Small intestine (tissue), 7 donors: ENCODE data around the gene TSPAN31. TPM values are rescaled to one million over a fixed set of nuclear protein-coding genes. Genes with fewer than 3 reads are reported as not detected.
A peak's percentile ranks its signal among the peaks of the same experiment; 100 is the strongest.
"Not testable (repeated sequence)": the region's sequence is repeated elsewhere in the genome, so short reads cannot be mapped to it uniquely, and the experiment has no call there.

Experiments
- DNase-seq, 2 donors: peaks; one replicate each; pipeline versions ENCODE4 v3.0.0 to v3.0.0-alpha.2; 2013
- FAIRE-seq: peaks from 2 replicates; lab custom pipeline; 2012; peaks lifted over from hg19 to GRCh38; lab: Jason Lieb, UNC
- H3K27ac ChIP-seq, 3 donors: one replicate each; pipeline ENCODE4 v1.5.1; 2013; ENCODE audit warnings: low read length in 2 of 3, mild to moderate bottlenecking in 2 of 3, control low read depth in 1 of 3, inconsistent platforms in 1 of 3, low read depth in 1 of 3, moderate library complexity in 1 of 3
- H3K27me3 ChIP-seq, 3 donors: one replicate each; pipeline ENCODE4 v1.6.1; 2013; ENCODE audit warnings: low read length in 3 of 3, inconsistent platforms in 1 of 3; ENCODE audit not compliant: control insufficient read depth in 3 of 3, insufficient read depth in 3 of 3
- H3K36me3 ChIP-seq, 3 donors: one replicate each; pipeline ENCODE4 v1.6.1; 2013; ENCODE audit warnings: low read length in 3 of 3, inconsistent platforms in 1 of 3, low read depth in 1 of 3, mild to moderate bottlenecking in 1 of 3, moderate library complexity in 1 of 3; ENCODE audit not compliant: control insufficient read depth in 3 of 3, insufficient read depth in 2 of 3
- H3K4me1 ChIP-seq, 3 donors: one replicate each; pipeline ENCODE4 v1.6.1; 2013; ENCODE audit warnings: low read length in 2 of 3, inconsistent platforms in 1 of 3, low read depth in 1 of 3, mild to moderate bottlenecking in 1 of 3, moderate library complexity in 1 of 3; ENCODE audit not compliant: control insufficient read depth in 3 of 3, insufficient read depth in 2 of 3
- H3K4me3 ChIP-seq, 3 donors: one replicate each; pipeline ENCODE4 v1.5.1; 2013; ENCODE audit warnings: low read length in 3 of 3, control low read depth in 1 of 3, inconsistent platforms in 1 of 3, low read depth in 1 of 3, mild to moderate bottlenecking in 1 of 3, moderate library complexity in 1 of 3
- H3K9me3 ChIP-seq, 2 donors: one replicate each; pipeline ENCODE4 v1.6.1; 2013; ENCODE audit warnings: low read depth in 1 of 2, low read length in 1 of 2; ENCODE audit not compliant: control insufficient read depth in 2 of 2, insufficient read depth in 1 of 2
- WGBS, 3 donors: extraction: QIAGEN DNeasy Blood & Tissue Kit; methylation state at CpG; one replicate each; pipeline ENCODE4 v1.1.7; 2013; 5-methylcytosine and 5-hydroxymethylcytosine counted together
- polyA plus RNA-seq, 4 donors: library from polyadenylated mRNA; stranded (reverse) in 3 of 4; unstranded in 1 of 4; fragments of 200-250 nt in 3 of 4; fragments of 120-200 nt in 1 of 4; gene quantifications; one replicate each; pipeline versions ENCODE4 v1.2.1 to v1.2.3, GENCODE V29; 2013
- donor health status: healthy with polysubstance abuse.
- donor health status: control.
- donor health status: control.
- donor health status: Bipolar disorder and iron deficiency.
- donor health status: healthy.

Gene TSPAN31
- polyA plus RNA-seq, 4 donors: 13.2 to 62.8 (median 24.5) TPM

DNA sequence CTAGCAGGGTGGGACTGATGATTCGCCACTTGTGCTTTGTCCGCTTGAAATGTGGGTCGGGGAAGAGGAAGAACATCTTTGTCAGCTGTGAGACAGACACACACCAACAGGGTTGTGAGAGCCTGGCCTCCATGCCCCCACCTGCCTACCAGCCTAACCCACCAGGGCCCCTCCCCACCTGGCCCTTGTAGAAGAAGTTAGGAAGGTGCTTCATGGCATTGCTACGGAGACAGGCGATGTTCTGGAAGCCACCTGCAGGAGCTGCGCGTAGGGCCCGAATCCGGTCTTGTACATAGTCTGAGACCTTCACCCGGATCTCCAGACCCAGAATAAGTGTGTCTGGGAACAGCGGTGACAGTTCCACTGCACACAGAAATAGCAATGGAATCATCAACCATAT lies 24.8 kb downstream of the TSPAN31 start:
- no peak overlapping the region for H3K4me3 ChIP-seq
- FAIRE-seq (no peak), DNase-seq (no peak)
- WGBS, 3 donors: 97 to 99% (median 98%) methylated on average over 11 of the region's 11 CpGs
- no peaks in the 10 kb centered on the region for H3K9me3 ChIP-seq
- H3K36me3 ChIP-seq: peaks cover 0 to 23% (median 0%) of the 10 kb centered on the region in 3 donors
- peaks cover 3 to 32% (median 3%) of the 10 kb centered on the region in 3 donors for H3K27me3 ChIP-seq
- no peak overlapping the region for H3K27ac ChIP-seq
- H3K4me1 ChIP-seq: peaks cover 2 to 35% (median 9%) of the 10 kb centered on the region in 3 donors

DNA sequence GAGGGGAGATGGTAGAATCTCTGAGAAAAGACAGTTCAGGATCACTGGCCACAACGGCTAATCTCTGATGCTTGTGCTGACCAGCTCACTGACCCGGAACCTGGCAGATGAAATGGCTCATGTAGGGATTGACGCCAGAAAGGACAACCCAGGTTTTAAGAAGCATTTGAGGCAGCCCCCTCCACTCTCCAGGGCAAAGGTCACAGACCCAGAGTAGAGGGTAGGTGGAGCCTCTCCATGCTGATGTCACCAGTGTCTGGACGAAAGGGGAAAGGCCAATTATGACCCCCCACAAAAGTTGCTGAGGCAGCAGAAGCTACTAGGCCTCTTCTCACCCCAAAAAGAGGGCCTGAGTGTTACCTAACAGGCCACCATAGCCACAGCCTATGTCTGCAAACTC lies 25.9 kb downstream of the TSPAN31 start:
- WGBS, 3 donors: 78 to 86% (median 85%) methylated on average over 4 of the region's 4 CpGs
- no peak for DNase-seq
- no peak for FAIRE-seq
- H3K9me3 ChIP-seq: no peaks in the 10 kb centered on the region
- peaks cover 3 to 20% (median 3%) of the 10 kb centered on the region in 3 donors for H3K27me3 ChIP-seq
- H3K27ac ChIP-seq: no peak overlapping the region
- peaks cover 0 to 26% (median 9%) of the 10 kb centered on the region in 3 donors for H3K4me1 ChIP-seq
- H3K36me3 ChIP-seq: peaks cover 0 to 23% (median 0%) of the 10 kb centered on the region in 3 donors
- no peak overlapping the region for H3K4me3 ChIP-seq

DNA sequence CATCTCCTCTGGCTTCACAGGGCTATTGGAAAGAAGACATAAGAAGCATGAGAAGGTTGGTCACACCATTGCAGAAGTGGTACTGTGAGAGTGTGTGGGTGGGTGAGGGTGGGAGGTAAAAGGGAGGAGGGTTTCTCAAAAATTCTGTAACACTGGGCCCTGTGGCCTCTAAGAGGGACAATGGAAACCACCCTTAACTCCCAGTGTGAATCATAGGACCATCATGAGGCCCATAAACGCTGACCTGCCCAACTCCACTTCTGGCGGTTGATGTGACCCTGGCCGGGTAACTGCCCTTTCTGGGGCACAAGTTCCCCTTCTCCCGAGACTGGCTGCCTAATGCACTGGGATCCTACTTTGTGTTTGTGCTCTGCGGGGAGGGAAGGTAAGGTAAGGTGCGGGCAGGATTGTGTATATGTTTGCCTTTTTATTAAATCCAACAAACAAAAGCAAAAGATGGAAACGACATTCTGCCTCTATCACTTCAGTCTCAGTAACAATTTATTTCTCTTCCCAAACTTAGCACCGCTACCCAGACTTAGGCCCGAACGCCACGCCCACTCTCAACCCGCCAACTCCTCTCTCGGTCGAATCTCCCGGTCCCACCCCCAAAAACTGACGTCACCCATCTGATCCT lies 26.5 kb downstream of the TSPAN31 start:
- WGBS, 3 donors: 3 to 4% (median 3%) methylated on average over 16 of the region's 16 CpGs
- H3K9me3 ChIP-seq: no peaks in the 10 kb centered on the region
- H3K36me3 ChIP-seq: peaks cover 0 to 25% (median 0%) of the 10 kb centered on the region in 3 donors
- peak overlapping the region; percentile 62 to 96 (median 83) for H3K4me3 ChIP-seq
- peak overlapping the region in 2 of 3 donors; percentile 96 to 98 for H3K27ac ChIP-seq
- peaks cover 0 to 20% (median 4%) of the 10 kb centered on the region in 3 donors for H3K4me1 ChIP-seq
- DNase-seq (peak in 1 of 2 donors; percentile 76), FAIRE-seq (no peak)
- H3K27me3 ChIP-seq: peaks cover 3 to 14% (median 3%) of the 10 kb centered on the region in 3 donors

DNA sequence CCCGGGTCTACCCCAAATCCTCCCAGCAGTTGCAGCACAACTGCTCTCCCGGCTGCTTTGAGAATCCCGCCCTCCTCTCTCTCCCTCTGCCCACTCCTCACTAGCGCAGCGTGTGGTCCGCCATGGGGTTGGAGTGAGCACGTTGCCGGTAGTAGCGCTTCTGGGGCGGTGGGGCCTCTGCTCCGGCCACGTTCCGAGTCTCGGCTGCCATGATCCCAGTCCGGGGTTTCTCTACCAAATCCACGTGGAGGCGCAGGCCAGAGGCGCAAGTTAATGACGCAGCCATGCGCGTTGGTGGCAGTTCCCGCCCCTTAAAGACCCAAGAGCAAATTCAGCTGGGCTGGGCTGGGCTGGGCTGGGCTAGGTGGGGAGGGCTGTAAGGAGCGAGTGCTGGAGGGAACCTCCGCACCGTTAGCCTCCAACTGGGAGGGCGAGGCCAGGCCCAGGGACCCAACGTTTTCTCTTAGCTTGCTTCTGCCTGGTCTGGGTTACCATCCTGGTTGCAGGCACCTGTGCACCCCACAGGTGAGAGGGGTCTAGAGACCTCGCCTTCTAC lies 27.1 kb downstream of the TSPAN31 start, which contains the start of gene METTL1:
Gene METTL1 (minus strand): TSS at position 233 of the 556 bp plus-strand sequence. CDS start 22 bp downstream, at position 211.
- Histone ChIP-seq H3K4me3 (peak within 1 kb of the TSS; percentile 62 to 96 (median 83)), H3K9me3 (no peaks in the 10 kb centered on the region), H3K4me1 (peaks cover 0 to 14% (median 4%) of the 10 kb centered on the region in 3 donors), H3K36me3 (peaks cover 0 to 25% (median 0%) of the 10 kb centered on the region in 3 donors), H3K27ac (peak within 1 kb of the TSS; percentile 81 to 98 (median 96)), H3K27me3 (peaks cover 0 to 8% (median 0%) of the 10 kb centered on the region in 3 donors)
- WGBS, 3 donors: 0% methylated on average over 25 to 28 of the region's 28 CpGs
- FAIRE-seq (no peak), DNase-seq (peak; percentile 95 to 98)

DNA sequence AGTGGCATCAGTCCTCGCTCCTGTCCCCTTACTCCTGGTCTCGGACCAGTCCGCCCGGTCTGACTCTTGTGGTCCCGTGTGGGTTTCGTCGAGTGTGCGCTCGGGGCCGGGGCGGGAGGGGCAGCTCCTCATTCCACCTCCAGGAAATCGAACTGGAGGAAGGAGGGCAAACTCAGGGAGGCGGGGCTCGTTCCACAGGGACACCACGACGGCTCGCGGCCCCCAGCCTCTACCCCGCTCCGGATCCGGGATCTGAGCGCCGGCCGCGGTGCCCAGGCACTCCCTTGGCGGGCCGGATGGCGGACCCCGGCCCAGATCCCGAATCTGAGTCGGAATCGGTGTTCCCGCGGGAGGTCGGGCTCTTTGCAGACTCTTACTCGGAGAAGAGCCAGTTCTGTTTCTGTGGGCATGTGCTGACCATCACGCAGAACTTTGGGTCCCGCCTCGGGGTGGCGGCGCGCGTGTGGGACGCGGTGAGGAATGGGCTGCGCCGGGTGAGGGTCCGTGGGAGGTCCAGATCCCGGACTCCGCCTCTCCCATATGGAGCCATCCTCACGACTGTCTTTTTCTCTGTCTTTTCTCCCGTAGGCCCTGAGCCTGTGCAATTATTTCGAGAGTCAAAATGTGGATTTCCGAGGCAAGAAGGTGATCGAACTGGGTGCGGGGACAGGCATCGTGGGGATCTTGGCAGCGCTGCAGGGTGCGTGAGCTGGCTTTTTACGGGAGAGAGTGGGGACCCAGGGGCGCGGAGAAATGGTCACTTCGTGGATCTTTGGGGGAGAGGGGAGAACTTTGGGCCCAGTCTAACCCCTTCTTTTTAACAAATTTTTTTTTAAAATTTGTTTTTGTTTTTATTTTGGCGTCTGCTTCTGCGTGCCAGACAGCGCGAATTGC lies 27.8 kb downstream of the TSPAN31 start, which contains the start of gene EEF1AKMT3:
Gene EEF1AKMT3 (plus strand): TSS at position 186 of the 894 bp plus-strand sequence. CDS start 111 bp downstream, at position 297.
- Histone ChIP-seq H3K36me3 (peaks cover 0 to 28% (median 0%) of the 10 kb centered on the region in 3 donors), H3K27me3 (peaks cover 0 to 1% (median 0%) of the 10 kb centered on the region in 3 donors), H3K9me3 (no peaks in the 10 kb centered on the region), H3K4me1 (peaks cover 0 to 11% (median 4%) of the 10 kb centered on the region in 3 donors), H3K27ac (peak within 1 kb of the TSS; percentile 81 to 98 (median 96)), H3K4me3 (peak within 1 kb of the TSS; percentile 62 to 96 (median 83))
- 2 to 4% (median 3%) methylated on average over 65 to 67 of the region's 67 CpGs for WGBS, 3 donors
- FAIRE-seq (no peak), DNase-seq (peak in 1 of 2 donors; percentile 62)

DNA sequence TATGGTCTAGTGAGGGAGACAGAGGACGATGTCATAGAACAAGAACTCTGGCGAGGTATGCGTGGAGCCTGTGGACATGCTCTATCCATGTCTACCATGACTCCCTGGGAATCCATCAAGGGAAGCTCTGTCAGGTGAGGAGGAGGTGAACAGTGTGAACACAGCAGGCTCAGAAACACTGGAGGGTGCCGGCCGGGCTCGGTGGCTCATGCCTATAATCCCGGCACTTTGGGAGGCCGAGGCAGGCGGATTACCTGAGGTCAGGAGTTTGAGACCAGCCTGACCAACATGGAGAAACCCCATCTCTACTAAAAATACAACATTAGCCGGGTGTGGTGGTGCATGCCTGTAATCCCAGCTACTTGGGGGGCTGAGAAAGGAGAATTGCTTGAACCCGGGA lies 29.8 kb downstream of the TSPAN31 start:
- FAIRE-seq, H3K4me3 ChIP-seq, DNase-seq, H3K9me3 ChIP-seq, H3K27ac ChIP-seq, H3K27me3 ChIP-seq: not testable (repeated sequence)
- H3K36me3 ChIP-seq: peaks cover 0 to 19% (median 0%) of the 10 kb centered on the region in 3 donors
- WGBS, 3 donors: 94 to 97% (median 96%) methylated on average over 11 of the region's 11 CpGs
- peaks cover 0 to 11% (median 6%) of the 10 kb centered on the region in 3 donors for H3K4me1 ChIP-seq

DNA sequence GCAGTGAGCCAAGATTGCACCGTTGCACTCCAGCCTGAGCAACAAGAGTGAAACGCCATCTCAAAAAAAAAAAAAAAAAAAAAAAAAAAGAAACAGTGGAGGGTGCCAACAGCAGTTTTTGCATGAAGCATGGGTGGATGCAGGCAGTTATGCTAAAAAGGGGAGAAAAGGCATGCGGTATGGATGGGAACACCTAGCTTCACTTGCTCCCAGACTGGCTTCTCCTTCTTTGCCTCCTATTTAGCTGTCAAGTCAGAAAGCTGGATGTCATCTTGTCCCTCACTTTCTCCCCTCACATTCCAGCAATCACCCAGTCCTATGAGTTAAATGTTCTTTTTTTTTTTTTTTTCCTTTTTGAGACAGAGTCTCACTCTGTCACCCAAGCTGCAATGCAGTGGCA lies 30.2 kb downstream of the TSPAN31 start:
- FAIRE-seq: no peak
- no peaks in the 10 kb centered on the region for H3K27me3 ChIP-seq
- DNase-seq: no peak
- peaks cover 0 to 20% (median 0%) of the 10 kb centered on the region in 3 donors for H3K36me3 ChIP-seq
- H3K4me1 ChIP-seq: peaks cover 0 to 11% (median 6%) of the 10 kb centered on the region in 3 donors
- no peak overlapping the region for H3K4me3 ChIP-seq
- 84 to 90% (median 86%) methylated on average over 3 of the region's 3 CpGs for WGBS, 3 donors
- no peak overlapping the region for H3K27ac ChIP-seq
- no peaks in the 10 kb centered on the region for H3K9me3 ChIP-seq
